Activated T-cell treated with anti-CD3 and anti-CD28 coated beads for 1 hour (primary cell): ENCODE results near the gene FREY1.

Experiments used
- DNase-seq: peaks from one replicate; pipeline ENCODE4 v3.0.0-alpha.2; 2020; ENCODE audit warnings: low read depth

FREY1 gene

GRCh38 chr11:45906965-45907611, at the start of gene FREY1:
Gene FREY1 (minus strand): TSS chr11:45907271. CDS start chr11:45907245, 26 bp downstream.
- DNase-seq = no peak

GRCh38 chr11:45949992-45950407, 42.9 kb upstream of the FREY1 start:
- no peak for DNase-seq

GRCh38 chr11:45948356-45948755, 41.3 kb upstream of the FREY1 start:
- DNase-seq = no peak

- no peak for DNase-seq
Observed at GRCh38 chr11:45947885-45948284, 40.8 kb upstream of the FREY1 start.

- no peak for DNase-seq
Observed at GRCh38 chr11:45945397-45945999, 38.4 kb upstream of the FREY1 start.

GRCh38 chr11:45942381-45942780, 35.3 kb upstream of the FREY1 start:
- DNase-seq = no peak

- DNase-seq = no peak
Observed at GRCh38 chr11:45941285-45941684, 34.2 kb upstream of the FREY1 start.

GRCh38 chr11:45939836-45940235, 32.8 kb upstream of the FREY1 start:
- DNase-seq = no peak

- no peak for DNase-seq
Observed at GRCh38 chr11:45937916-45938315, 30.8 kb upstream of the FREY1 start.

- no peak for DNase-seq
Observed at GRCh38 chr11:45936511-45937054, 29.5 kb upstream of the FREY1 start.

GRCh38 chr11:45935349-45936064, 28.4 kb upstream of the FREY1 start:
- no peak for DNase-seq

GRCh38 chr11:45934580-45935318, 27.7 kb upstream of the FREY1 start:
- no peak for DNase-seq

GRCh38 chr11:45933846-45934579, 26.9 kb upstream of the FREY1 start:
- DNase-seq = no peak

GRCh38 chr11:45933131-45933831, 26.2 kb upstream of the FREY1 start:
- no peak for DNase-seq

GRCh38 chr11:45932217-45932616, 25.1 kb upstream of the FREY1 start:
- no peak for DNase-seq

- no peak for DNase-seq
Observed at GRCh38 chr11:45931739-45932138, 24.7 kb upstream of the FREY1 start.

- DNase-seq = no peak
Observed at GRCh38 chr11:45930951-45931570, 24.0 kb upstream of the FREY1 start.

GRCh38 chr11:45930031-45930794, 23.1 kb upstream of the FREY1 start:
- no peak for DNase-seq

GRCh38 chr11:45929486-45930030, 22.5 kb upstream of the FREY1 start:
- DNase-seq = no peak
